Uterus (tissue), 4 donors: ENCODE data around the gene HSPA8. TPM values are rescaled to one million over a fixed set of nuclear protein-coding genes. Genes with fewer than 3 reads are reported as not detected.

Experiments used
- DNase-seq, 2 donors: peaks; one replicate each; pipeline ENCODE4 v3.0.0-alpha.2; 2019 to 2020
- H3K27ac ChIP-seq, 2 donors: fragments of 200-600 bp; sonication (generic); 1 replicate in 1 of 2; 2 replicates in 1 of 2; pipeline ENCODE4 v1.5.1; 2016 to 2018
- H3K27me3 ChIP-seq, 2 donors: fragments of 200-600 bp; sonication (generic); one replicate each; pipeline ENCODE4 v1.5.1; 2018 to 2019; ENCODE audit warnings: control low read depth in 1 of 2
- H3K36me3 ChIP-seq, 2 donors: fragments of 200-600 bp; sonication (generic); one replicate each; pipeline ENCODE4 v1.5.1; 2019; ENCODE audit warnings: control low read depth in 1 of 2
- H3K4me1 ChIP-seq, 2 donors: fragments of 200-600 bp; sonication (generic); one replicate each; pipeline ENCODE4 v1.5.1; 2018 to 2019; ENCODE audit warnings: control low read depth in 1 of 2
- H3K4me3 ChIP-seq, 2 donors: fragments of 200-600 bp; sonication (generic); 1 replicate in 1 of 2; 2 replicates in 1 of 2; pipeline ENCODE4 v1.5.1; 2018 to 2019; ENCODE audit warnings: mild to moderate bottlenecking in 1 of 2
- H3K9me3 ChIP-seq, 2 donors: fragments of 200-600 bp; sonication (generic); one replicate each; pipeline ENCODE4 v1.5.1; 2019; ENCODE audit warnings: control low read depth in 1 of 2
- CTCF ChIP-seq, 4 experiments: fragments of 200-600 bp in 2 of 4; fragments of 450-650 bp in 2 of 4; sonication (generic) in 2 of 4; IDR thresholded peaks; one replicate each; pipeline ENCODE4 v1.5.1; 2016 to 2019; ENCODE audit warnings: antibody characterized with exemption in 4 of 4, mild to moderate bottlenecking in 2 of 4, moderate library complexity in 1 of 4
- POLR2A ChIP-seq, 2 donors: fragments of 450-650 bp; IDR thresholded peaks; one replicate each; pipeline ENCODE4 v1.6.1; 2016; ENCODE audit warnings: antibody characterized with exemption in 2 of 2, mild to moderate bottlenecking in 1 of 2, moderate library complexity in 1 of 2
- intact Hi-C: fragments of 100-400 bp; cut with DNase I; formaldehyde crosslinking; loops from one replicate; pipeline ENCODE4 v1.15.1; 2023; ENCODE audit warnings: low total_unique reads
- total RNA-seq, 4 donors: library from RNA; depleted of rRNA in 3 of 4; stranded (reverse); fragments of >200 nt in 3 of 4; gene quantifications; one replicate each; pipeline versions ENCODE4 v1.1.0 to v1.2.4, GENCODE V29; 2014 to 2023
- donor health status: DM: yes; HTN: yes; CAD: no.

HSPA8 gene
- total RNA-seq, 4 donors from 2014 or later, result 360 to 1,864 (median 476) TPM

- Histone ChIP-seq H3K4me3 (no peak overlapping the region), H3K27ac (no peak overlapping the region), H3K27me3 (no peaks in the 10 kb centered on the region), H3K9me3 (no peaks in the 10 kb centered on the region), H3K36me3 (no peaks in the 10 kb centered on the region), H3K4me1 (no peaks in the 10 kb centered on the region)
- no peak for TF ChIP-seq CTCF (IDR thresholded peaks at IDR 0.05)
- TF ChIP-seq POLR2A (IDR thresholded peaks at IDR 0.05), result no peak
- no peak for DNase-seq
- intact Hi-C loops, result no loop called here
Observed at GRCh38 chr11:123080015-123080414, 18.1 kb upstream of the HSPA8 start.

- Histone ChIP-seq H3K9me3 (no peaks in the 10 kb centered on the region), H3K27me3 (no peaks in the 10 kb centered on the region), H3K36me3 (no peaks in the 10 kb centered on the region), H3K4me1 (no peaks in the 10 kb centered on the region), H3K4me3 (no peak overlapping the region), H3K27ac (no peak overlapping the region)
- no peak for DNase-seq
- intact Hi-C loops, result no loop called here
- TF ChIP-seq POLR2A (IDR thresholded peaks at IDR 0.05), result no peak
- no peak for TF ChIP-seq CTCF (IDR thresholded peaks at IDR 0.05)
Observed at GRCh38 chr11:123076484-123076883, 14.5 kb upstream of the HSPA8 start.

GRCh38 chr11:123073343-123074057 is 11.6 kb upstream of the HSPA8 start:
- Histone ChIP-seq H3K4me3 (no peak overlapping the region), H3K4me1 (no peaks in the 10 kb centered on the region), H3K9me3 (no peaks in the 10 kb centered on the region), H3K27ac (no peak overlapping the region), H3K27me3 (no peaks in the 10 kb centered on the region), H3K36me3 (no peaks in the 10 kb centered on the region)
- DNase-seq, result no peak
- intact Hi-C loops, result no loop called here
- no peak for TF ChIP-seq POLR2A (IDR thresholded peaks at IDR 0.05)
- no peak for TF ChIP-seq CTCF (IDR thresholded peaks at IDR 0.05)

GRCh38 chr11:123072762-123073161 is 10.8 kb upstream of the HSPA8 start:
- Histone ChIP-seq H3K36me3 (no peaks in the 10 kb centered on the region), H3K27me3 (no peaks in the 10 kb centered on the region), H3K4me3 (no peak overlapping the region), H3K27ac (no peak overlapping the region), H3K9me3 (no peaks in the 10 kb centered on the region), H3K4me1 (no peaks in the 10 kb centered on the region)
- intact Hi-C loops, result no loop called here
- no peak for TF ChIP-seq CTCF (IDR thresholded peaks at IDR 0.05)
- no peak for TF ChIP-seq POLR2A (IDR thresholded peaks at IDR 0.05)
- DNase-seq, result no peak

GRCh38 chr11:123072332-123072761 is 10.4 kb upstream of the HSPA8 start:
- no peak for TF ChIP-seq POLR2A (IDR thresholded peaks at IDR 0.05)
- no peak for TF ChIP-seq CTCF (IDR thresholded peaks at IDR 0.05)

More at GRCh38 chr11:123072332-123072761, 10.4 kb upstream of the HSPA8 start:
- intact Hi-C loops, result no loop called here
- H3K4me1 ChIP-seq, result no peaks in the 10 kb centered on the region
- H3K36me3 ChIP-seq, result no peaks in the 10 kb centered on the region
- H3K9me3 ChIP-seq, result no peaks in the 10 kb centered on the region
- DNase-seq, result no peak
- H3K27me3 ChIP-seq, result no peaks in the 10 kb centered on the region
- no peak overlapping the region for H3K4me3 ChIP-seq
- H3K27ac ChIP-seq, result no peak overlapping the region
